GM18873 (cell line): ENCODE results near the gene RGS14.
"Not testable (repeated sequence)": the region's sequence is repeated elsewhere in the genome, so short reads cannot be mapped to it uniquely, and the experiment has no call there.

Source experiments
- ATAC-seq: cut with Tn5 transposase; IDR thresholded peaks from one replicate; pipeline ENCODE4 v1.9.1; 2021; ENCODE audit warnings: mild to moderate bottlenecking, moderate library complexity, moderate number of reproducible peaks; ENCODE audit not compliant: unreplicated experiment, low FRiP score

RGS14 gene

GRCh38 chr5:177344891-177345290 lies 12.8 kb upstream of the RGS14 start:
- no peak for ATAC-seq

- ATAC-seq = no peak
Measured at GRCh38 chr5:177346820-177347219, 10.9 kb upstream of the RGS14 start.

- no peak for ATAC-seq
Measured at GRCh38 chr5:177347699-177348098, 10.0 kb upstream of the RGS14 start.

GRCh38 chr5:177349362-177349647 lies 8.4 kb upstream of the RGS14 start:
- ATAC-seq = no peak

GRCh38 chr5:177349762-177350161 lies 8.0 kb upstream of the RGS14 start:
- ATAC-seq = no peak

GRCh38 chr5:177350776-177351391 lies 6.8 kb upstream of the RGS14 start:
- ATAC-seq = no peak

GRCh38 chr5:177351392-177352329 lies 6.1 kb upstream of the RGS14 start, which contains the start of gene LMAN2:
TSS of gene LMAN2 (minus strand) at chr5:177351668. CDS start at chr5:177351647, 21 bp downstream.
- peak; percentile 79 for ATAC-seq

GRCh38 chr5:177353093-177353492 lies 4.6 kb upstream of the RGS14 start:
- no peak for ATAC-seq

- no peak for ATAC-seq
Measured at GRCh38 chr5:177354256-177354655, 3.5 kb upstream of the RGS14 start.

GRCh38 chr5:177354711-177355110 lies 3.0 kb upstream of the RGS14 start:
- no peak for ATAC-seq

- no peak for ATAC-seq
Measured at GRCh38 chr5:177355162-177355867, 2.4 kb upstream of the RGS14 start.

- ATAC-seq = no peak
Measured at GRCh38 chr5:177355868-177356168, 1.9 kb upstream of the RGS14 start.

GRCh38 chr5:177356746-177357145 lies 978 bp upstream of the RGS14 start:
- no peak for ATAC-seq

- no peak for ATAC-seq
Measured at GRCh38 chr5:177357146-177357458, 622 bp upstream of the RGS14 start.

- peak; percentile 3 for ATAC-seq
Measured at GRCh38 chr5:177358370-177358819, 671 bp downstream of the RGS14 start.

- ATAC-seq = no peak
Measured at GRCh38 chr5:177359451-177359851, 1.7 kb downstream of the RGS14 start.

- no peak for ATAC-seq
Measured at GRCh38 chr5:177359860-177360259, 2.1 kb downstream of the RGS14 start.

- not testable (repeated sequence) for ATAC-seq
Measured at GRCh38 chr5:177360740-177361139, 3.0 kb downstream of the RGS14 start.

GRCh38 chr5:177361418-177362291 lies 3.9 kb downstream of the RGS14 start:
- ATAC-seq = no peak

GRCh38 chr5:177362292-177362609 lies 4.5 kb downstream of the RGS14 start:
- no peak for ATAC-seq
